RWPE2 (cell line): ENCODE data around the gene SORCS3.

Experiments
- ATAC-seq: fragments of 200-7000 bp; cut with Tn5 transposase; 3 replicates; pipeline ENCODE4 v1.9.1; 2021; ENCODE audit warnings: low read depth
- DNase-seq: peaks from one replicate; pipeline ENCODE4 v3.0.0-alpha.2; 2020; ENCODE audit warnings: low spot score
- H3K27ac ChIP-seq: fragments of 450-650 bp; 2 replicates; pipeline ENCODE4 v1.5.1; 2017; ENCODE audit warnings: mild to moderate bottlenecking; ENCODE audit not compliant: poor library complexity, severe bottlenecking
- H3K27me3 ChIP-seq: fragments of 250-450 bp; sonication (Bioruptor Pico); 2 replicates; pipeline ENCODE4 v1.5.1; 2021; ENCODE audit warnings: mild to moderate bottlenecking, moderate library complexity; ENCODE audit not compliant: insufficient read depth, poor library complexity, severe bottlenecking
- H3K36me3 ChIP-seq: fragments of 250-450 bp; sonication (Bioruptor Pico); 2 replicates; pipeline ENCODE4 v1.5.1; 2020; ENCODE audit warnings: low read depth, mild to moderate bottlenecking, moderate library complexity
- H3K4me1 ChIP-seq: fragments of 250-450 bp; sonication (Bioruptor Pico); 2 replicates; pipeline ENCODE4 v1.5.1; 2021; ENCODE audit warnings: mild to moderate bottlenecking, moderate library complexity; ENCODE audit not compliant: insufficient read depth, poor library complexity, severe bottlenecking
- H3K4me3 ChIP-seq: fragments of 250-450 bp; sonication (Bioruptor Pico); 2 replicates; pipeline ENCODE4 v1.5.1; 2021; ENCODE audit warnings: mild to moderate bottlenecking, moderate library complexity; ENCODE audit not compliant: severe bottlenecking
- H3K9me3 ChIP-seq: fragments of 250-450 bp; sonication (Bioruptor Pico); 2 replicates; pipeline ENCODE4 v1.5.1; 2021; ENCODE audit warnings: mild to moderate bottlenecking, moderate library complexity; ENCODE audit not compliant: severe bottlenecking
- TF ChIP-seq, protein P1 (sequence below): fragments of 450-650 bp; IDR thresholded peaks from one replicate; pipeline ENCODE4 v1.5.1; 2017; ENCODE audit warnings: mild to moderate bottlenecking, moderate library complexity; ENCODE audit not compliant: poor library complexity, severe bottlenecking

The SORCS3 gene

GRCh38 chr10:104906112-104906511, 265.0 kb downstream of the SORCS3 start:
- no peaks in the 10 kb centered on the region for H3K4me1 ChIP-seq
- TF ChIP-seq, protein P1, sequence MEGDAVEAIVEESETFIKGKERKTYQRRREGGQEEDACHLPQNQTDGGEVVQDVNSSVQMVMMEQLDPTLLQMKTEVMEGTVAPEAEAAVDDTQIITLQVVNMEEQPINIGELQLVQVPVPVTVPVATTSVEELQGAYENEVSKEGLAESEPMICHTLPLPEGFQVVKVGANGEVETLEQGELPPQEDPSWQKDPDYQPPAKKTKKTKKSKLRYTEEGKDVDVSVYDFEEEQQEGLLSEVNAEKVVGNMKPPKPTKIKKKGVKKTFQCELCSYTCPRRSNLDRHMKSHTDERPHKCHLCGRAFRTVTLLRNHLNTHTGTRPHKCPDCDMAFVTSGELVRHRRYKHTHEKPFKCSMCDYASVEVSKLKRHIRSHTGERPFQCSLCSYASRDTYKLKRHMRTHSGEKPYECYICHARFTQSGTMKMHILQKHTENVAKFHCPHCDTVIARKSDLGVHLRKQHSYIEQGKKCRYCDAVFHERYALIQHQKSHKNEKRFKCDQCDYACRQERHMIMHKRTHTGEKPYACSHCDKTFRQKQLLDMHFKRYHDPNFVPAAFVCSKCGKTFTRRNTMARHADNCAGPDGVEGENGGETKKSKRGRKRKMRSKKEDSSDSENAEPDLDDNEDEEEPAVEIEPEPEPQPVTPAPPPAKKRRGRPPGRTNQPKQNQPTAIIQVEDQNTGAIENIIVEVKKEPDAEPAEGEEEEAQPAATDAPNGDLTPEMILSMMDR, result no peak
- ATAC-seq (no peak), DNase-seq (no peak)
- no peaks in the 10 kb centered on the region for H3K9me3 ChIP-seq
- no peaks in the 10 kb centered on the region for H3K36me3 ChIP-seq
- H3K27me3 ChIP-seq, result no peaks in the 10 kb centered on the region
- no peak overlapping the region for H3K4me3 ChIP-seq
- H3K27ac ChIP-seq, result no peak overlapping the region

DNA sequence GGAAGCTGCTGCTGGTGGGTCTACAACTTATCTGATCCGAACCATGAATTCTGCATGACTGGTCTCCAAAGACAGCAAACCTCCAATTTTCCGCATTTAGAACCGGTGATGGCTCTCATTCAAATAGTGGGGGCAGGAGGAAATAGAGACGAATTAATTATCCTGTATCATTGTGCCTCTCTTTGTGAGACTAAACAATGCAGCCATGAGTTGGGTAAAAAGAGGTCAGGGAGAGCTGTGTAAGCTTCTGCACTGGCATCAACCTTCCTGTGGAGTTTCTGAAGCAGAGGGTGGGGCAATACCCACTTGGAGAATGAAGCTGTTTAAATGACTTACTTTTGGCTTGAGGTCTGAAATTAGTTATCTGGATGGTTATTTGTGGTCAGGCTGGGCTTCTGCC, 266.4 kb downstream of the SORCS3 start:
- Histone ChIP-seq H3K4me1 (no peaks in the 10 kb centered on the region), H3K9me3 (no peaks in the 10 kb centered on the region), H3K27ac (no peak overlapping the region), H3K36me3 (no peaks in the 10 kb centered on the region), H3K4me3 (no peak overlapping the region), H3K27me3 (no peaks in the 10 kb centered on the region)
- no peak for ATAC-seq
- no peak for DNase-seq
- TF ChIP-seq, protein P1, result no peak

DNA sequence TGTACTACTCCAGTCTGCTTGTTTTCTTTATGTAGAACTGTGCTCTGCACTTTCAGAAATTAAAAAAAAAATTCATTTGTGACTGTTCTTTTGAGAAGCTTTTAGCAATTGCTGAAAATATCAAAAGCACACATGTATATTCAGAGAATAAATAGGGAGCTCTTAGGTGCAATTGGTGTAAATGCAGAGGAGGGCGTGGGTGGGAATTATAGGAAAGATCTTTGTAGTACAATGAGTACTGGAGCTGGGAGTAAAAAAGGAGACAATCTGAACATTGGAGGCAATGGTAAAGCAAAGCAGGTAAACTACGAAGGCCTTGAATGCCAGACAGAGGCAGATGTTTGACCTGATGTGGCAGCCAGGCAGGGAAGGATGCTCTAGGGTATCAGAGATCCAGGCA, 267.5 kb downstream of the SORCS3 start:
- Histone ChIP-seq H3K36me3 (no peaks in the 10 kb centered on the region), H3K9me3 (no peaks in the 10 kb centered on the region), H3K27me3 (no peaks in the 10 kb centered on the region), H3K27ac (no peak overlapping the region), H3K4me3 (no peak overlapping the region), H3K4me1 (no peaks in the 10 kb centered on the region)
- TF ChIP-seq, protein P1, result no peak
- ATAC-seq (no peak), DNase-seq (no peak)

GRCh38 chr10:104910712-104911111, 269.6 kb downstream of the SORCS3 start:
- H3K4me3 ChIP-seq, result no peak overlapping the region
- H3K36me3 ChIP-seq, result no peaks in the 10 kb centered on the region
- H3K4me1 ChIP-seq, result no peaks in the 10 kb centered on the region
- H3K9me3 ChIP-seq, result no peaks in the 10 kb centered on the region
- H3K27me3 ChIP-seq, result no peaks in the 10 kb centered on the region
- DNase-seq (no peak), ATAC-seq (no peak)
- TF ChIP-seq, protein P1, result no peak
- H3K27ac ChIP-seq, result no peak overlapping the region

GRCh38 chr10:104913390-104913789, 272.3 kb downstream of the SORCS3 start:
- Histone ChIP-seq H3K9me3 (no peaks in the 10 kb centered on the region), H3K27me3 (no peaks in the 10 kb centered on the region), H3K27ac (no peak overlapping the region), H3K4me3 (no peak overlapping the region), H3K36me3 (no peaks in the 10 kb centered on the region), H3K4me1 (no peaks in the 10 kb centered on the region)
- DNase-seq (no peak), ATAC-seq (no peak)
- TF ChIP-seq, protein P1, result no peak
